Measurements from ENCODE around the gene RAB3GAP1. TPM values are rescaled to one million over a fixed set of nuclear protein-coding genes. Genes with fewer than 3 reads are reported as not detected.

RAB3GAP1 gene
- total RNA-seq, 1 experiment from 2014 or later, result 38.9 TPM

GRCh38 chr2:135059577-135059976 lies 7.5 kb downstream of the RAB3GAP1 start:
- POLR2A ChIA-PET (ENCODE audit: low non-redundant PET), result no interaction called here
- intact Hi-C loops (cut with micrococcal nuclease; ENCODE audit: unreplicated experiment), result no loop called here
- Histone ChIP-seq H3K4me1 (ENCODE audit: insufficient read depth, low read length, poor library complexity, severe bottlenecking) (peaks cover 14% of the 10 kb centered on the region), H3K27ac (ENCODE audit: low read depth, low read length, poor library complexity, severe bottlenecking) (no peak overlapping the region), H3K9me3 (ENCODE audit: low read depth, low read length, poor library complexity, severe bottlenecking) (no peaks in the 10 kb centered on the region), H3K27me3 (replicated peaks; ENCODE audit: insufficient read depth, low read depth, low read length, poor library complexity) (no peaks in the 10 kb centered on the region), H3K36me3 (ENCODE audit: insufficient read depth, low read length, poor library complexity, severe bottlenecking) (peaks cover 40% of the 10 kb centered on the region), H3K4me3 (ENCODE audit: low read depth, low read length, poor library complexity, severe bottlenecking) (no peak overlapping the region)
- TF ChIP-seq CTCF (conservative IDR thresholded peaks at IDR 0.05; ENCODE audit: low read depth, low read length) (no peak), EZH2 (IDR thresholded peaks at IDR 0.05; ENCODE audit: borderline replicate concordance, low read depth, low read length, poor library complexity, severe bottlenecking) (no peak)
- CTCF ChIA-PET, result no interaction called here
- BruUV-seq (replicated peaks), result no TSS peak
- DNase-seq (ENCODE audit: low spot score), result no peak

- POLR2A ChIA-PET (ENCODE audit: low non-redundant PET), result no interaction called here
- no peak overlapping the region for H3K4me3 ChIP-seq (ENCODE audit: low read depth, low read length, poor library complexity, severe bottlenecking)
- H3K36me3 ChIP-seq (ENCODE audit: insufficient read depth, low read length, poor library complexity, severe bottlenecking), result peaks cover 39% of the 10 kb centered on the region
- intact Hi-C loops (cut with micrococcal nuclease; ENCODE audit: unreplicated experiment), result no loop called here
- no TSS peak for BruUV-seq (replicated peaks)
- H3K4me1 ChIP-seq (ENCODE audit: insufficient read depth, low read length, poor library complexity, severe bottlenecking), result no peaks in the 10 kb centered on the region
- CTCF ChIA-PET, result no interaction called here
- no peak overlapping the region for H3K27ac ChIP-seq (ENCODE audit: low read depth, low read length, poor library complexity, severe bottlenecking)
- no peaks in the 10 kb centered on the region for H3K27me3 ChIP-seq (replicated peaks; ENCODE audit: insufficient read depth, low read depth, low read length, poor library complexity)
- no peaks in the 10 kb centered on the region for H3K9me3 ChIP-seq (ENCODE audit: low read depth, low read length, poor library complexity, severe bottlenecking)
- TF ChIP-seq CTCF (conservative IDR thresholded peaks at IDR 0.05; ENCODE audit: low read depth, low read length) (no peak), EZH2 (IDR thresholded peaks at IDR 0.05; ENCODE audit: borderline replicate concordance, low read depth, low read length, poor library complexity, severe bottlenecking) (no peak)
- no peak for DNase-seq (ENCODE audit: low spot score)
These were observed 11.1 kb downstream of the RAB3GAP1 start for GRCh38 chr2:135063210-135063609.

DNA sequence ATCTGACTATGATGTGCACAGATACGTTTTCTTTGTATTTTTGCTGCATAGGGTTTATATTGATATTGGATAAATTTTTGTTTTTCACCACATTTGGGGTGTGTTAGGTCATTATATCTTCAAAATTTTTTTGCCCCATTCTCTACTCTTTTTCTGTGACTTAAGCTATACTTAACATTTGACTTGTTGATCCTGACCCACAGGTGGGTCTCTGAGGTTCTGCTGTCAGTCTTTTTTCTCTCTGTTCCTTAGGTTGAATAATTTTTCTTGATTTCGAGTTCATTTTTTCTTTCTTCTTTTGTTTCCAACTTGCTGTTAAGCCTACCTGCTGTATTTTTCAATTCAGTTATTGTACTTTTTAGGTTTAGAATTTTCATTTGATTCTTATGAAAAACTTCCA lies 12.1 kb downstream of the RAB3GAP1 start:
- Histone ChIP-seq H3K27me3 (replicated peaks; ENCODE audit: insufficient read depth, low read depth, low read length, poor library complexity) (no peaks in the 10 kb centered on the region), H3K27ac (ENCODE audit: low read depth, low read length, poor library complexity, severe bottlenecking) (no peak overlapping the region), H3K4me1 (ENCODE audit: insufficient read depth, low read length, poor library complexity, severe bottlenecking) (no peaks in the 10 kb centered on the region), H3K4me3 (ENCODE audit: low read depth, low read length, poor library complexity, severe bottlenecking) (no peak overlapping the region), H3K36me3 (ENCODE audit: insufficient read depth, low read length, poor library complexity, severe bottlenecking) (peaks cover 34% of the 10 kb centered on the region), H3K9me3 (ENCODE audit: low read depth, low read length, poor library complexity, severe bottlenecking) (no peaks in the 10 kb centered on the region)
- ChIA-PET POLR2A (ENCODE audit: low non-redundant PET) (no interaction called here), CTCF (no interaction called here)
- no peak for DNase-seq (ENCODE audit: low spot score)
- BruUV-seq (replicated peaks), result no TSS peak
- intact Hi-C loops (cut with micrococcal nuclease; ENCODE audit: unreplicated experiment), result no loop called here
- TF ChIP-seq EZH2 (IDR thresholded peaks at IDR 0.05; ENCODE audit: borderline replicate concordance, low read depth, low read length, poor library complexity, severe bottlenecking) (no peak), CTCF (conservative IDR thresholded peaks at IDR 0.05; ENCODE audit: low read depth, low read length) (no peak)
